ENCODE results near the gene ANKRD9. TPM values are rescaled to one million over a fixed set of nuclear protein-coding genes. Genes with fewer than 3 reads are reported as not detected.

ANKRD9 gene
- total RNA-seq, 1 experiment from 2014 or later, result 4.4 TPM

- no peak for DNase-seq (ENCODE audit: low spot score)
These were observed 30.5 kb downstream of the ANKRD9 start for GRCh38 chr14:102479107-102479506.

DNA sequence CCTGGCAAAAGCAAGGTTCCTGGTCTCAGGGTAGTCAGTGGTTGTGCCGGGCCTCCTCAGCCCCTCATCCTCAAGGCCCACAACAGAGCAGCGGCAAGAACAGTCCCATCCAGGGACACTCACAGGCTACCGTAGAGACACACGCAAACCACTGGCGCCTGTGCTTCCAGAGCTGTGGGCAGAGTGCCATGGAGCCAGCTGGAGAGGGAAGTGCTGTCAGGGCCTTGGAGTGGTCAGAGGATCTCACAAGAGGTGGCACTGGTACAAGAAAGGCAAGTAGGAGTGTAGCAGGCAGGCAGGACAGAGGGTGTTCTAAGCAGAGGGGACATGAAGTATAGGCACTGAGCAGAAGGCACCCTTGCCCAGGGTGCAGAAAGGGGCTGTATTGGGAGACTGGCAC lies 34.6 kb downstream of the ANKRD9 start:
- DNase-seq (ENCODE audit: low spot score), result no peak

DNA sequence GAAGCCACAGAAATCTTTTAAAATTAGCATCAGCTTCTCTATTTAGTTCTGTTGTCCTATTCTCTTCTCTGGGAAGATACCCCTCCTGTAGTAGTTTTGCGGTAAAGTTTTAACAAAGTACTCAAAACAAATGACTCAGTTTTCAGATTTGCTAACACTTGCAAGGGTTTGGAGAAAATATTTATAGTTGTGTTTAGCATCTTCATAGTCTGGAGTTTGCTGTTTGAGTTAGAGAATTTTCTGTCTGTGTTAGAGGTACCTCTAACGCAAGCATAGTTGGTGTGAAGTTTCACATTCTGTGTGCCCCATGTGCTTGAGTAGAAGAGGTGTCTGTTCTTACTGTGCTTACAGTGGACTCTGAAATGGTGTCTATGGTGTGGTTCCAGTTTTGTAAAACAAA lies 36.0 kb downstream of the ANKRD9 start:
- no peak for DNase-seq (ENCODE audit: low spot score)

GRCh38 chr14:102472791-102473150 lies 36.8 kb downstream of the ANKRD9 start:
- DNase-seq (ENCODE audit: low spot score), result no peak

- no peak for DNase-seq (ENCODE audit: low spot score)
These were observed 37.4 kb downstream of the ANKRD9 start for GRCh38 chr14:102471921-102472790.

DNA sequence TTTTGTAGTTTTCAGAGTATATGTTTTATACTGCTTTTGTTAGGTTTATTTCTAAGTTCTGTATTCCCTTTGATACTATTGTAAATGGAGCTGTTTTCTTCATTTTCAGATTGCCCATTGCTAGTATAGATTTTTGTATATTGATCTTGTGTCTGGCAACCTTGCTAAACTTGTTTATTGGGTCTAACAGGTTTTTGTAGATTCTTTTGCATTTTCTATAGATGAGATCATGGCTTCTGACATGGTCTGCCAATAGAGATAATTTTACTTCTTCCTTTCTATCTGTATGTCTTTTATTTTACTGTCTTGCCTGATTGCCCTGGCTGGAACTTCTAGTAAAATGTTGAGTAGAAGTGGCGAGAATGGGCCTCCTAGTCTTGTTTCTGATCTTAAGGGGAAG lies 40.3 kb downstream of the ANKRD9 start:
- no peak for DNase-seq (ENCODE audit: low spot score)

DNA sequence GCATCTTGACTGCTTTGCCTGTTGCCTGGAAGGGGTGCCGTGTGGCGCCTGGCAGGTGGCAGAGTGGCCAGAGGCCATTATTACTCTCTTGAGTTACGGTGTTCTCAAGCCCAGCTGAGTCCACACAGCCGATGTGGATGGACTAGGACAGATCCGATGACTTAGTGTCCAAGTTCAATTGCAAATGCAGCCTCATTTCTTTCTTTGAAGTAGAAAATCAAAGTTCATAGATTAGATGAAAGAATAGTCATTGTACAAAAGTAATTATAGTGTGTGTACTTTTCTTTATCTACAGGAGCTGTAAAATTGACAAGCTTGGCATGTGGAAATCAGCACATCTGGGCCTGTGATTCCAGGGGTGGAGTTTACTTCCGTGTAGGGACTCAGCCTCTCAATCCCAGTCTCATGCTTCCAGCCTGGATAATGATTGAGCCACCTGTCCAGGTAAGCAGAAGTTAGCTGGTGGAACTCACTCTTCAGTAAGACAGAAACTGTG lies 44.7 kb downstream of the ANKRD9 start:
- DNase-seq (ENCODE audit: low spot score), result no peak

GRCh38 chr14:102464006-102464405 lies 45.6 kb downstream of the ANKRD9 start:
- no peak for DNase-seq (ENCODE audit: low spot score)

GRCh38 chr14:102462391-102462790 lies 47.2 kb downstream of the ANKRD9 start:
- no peak for DNase-seq (ENCODE audit: low spot score)

- DNase-seq (ENCODE audit: low spot score), result no peak
These were observed 47.9 kb downstream of the ANKRD9 start for GRCh38 chr14:102461490-102462338.

DNA sequence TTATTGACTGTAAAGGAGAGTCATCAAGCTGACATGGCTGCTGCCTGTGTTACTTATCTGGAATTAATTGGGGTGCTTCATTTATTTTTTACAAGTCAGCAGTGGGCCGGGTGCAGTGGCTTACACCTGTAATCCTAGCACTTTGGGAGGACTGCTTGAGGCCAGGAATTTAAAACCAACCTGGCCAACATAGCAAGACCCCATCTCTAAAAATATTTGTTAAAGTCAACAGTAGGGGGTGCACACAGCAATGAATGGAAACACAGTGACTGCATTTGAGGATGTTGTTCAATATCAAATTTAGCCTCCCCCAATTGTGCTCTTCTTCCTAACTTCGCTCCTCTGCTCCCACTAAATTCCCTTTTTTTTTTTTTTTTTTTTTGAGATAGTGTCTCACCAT lies 52.1 kb downstream of the ANKRD9 start:
- DNase-seq (ENCODE audit: low spot score), result no peak

DNA sequence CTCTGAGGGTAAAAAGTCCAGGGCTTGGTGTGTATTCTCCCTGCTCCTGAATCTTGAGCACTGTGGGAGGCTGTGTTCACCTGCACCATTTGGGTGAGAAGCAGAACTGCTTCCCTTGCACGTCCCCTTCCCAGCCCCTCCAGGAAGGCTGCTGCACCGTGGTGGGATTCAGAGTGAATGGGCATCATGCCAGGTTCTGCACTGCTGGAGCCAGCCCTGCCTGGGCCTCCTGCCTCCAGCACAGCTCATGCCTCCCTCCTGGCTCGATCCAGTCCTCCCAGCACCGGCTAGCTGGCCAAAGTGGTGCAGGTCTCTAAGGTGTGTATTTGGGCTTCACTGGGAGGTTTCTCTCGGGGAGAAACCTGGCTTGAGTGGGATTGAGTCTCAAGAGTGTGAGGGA lies 54.9 kb downstream of the ANKRD9 start:
- no peak for DNase-seq (ENCODE audit: low spot score)

GRCh38 chr14:102452302-102452701 lies 57.3 kb downstream of the ANKRD9 start:
- no peak for DNase-seq (ENCODE audit: low spot score)

Other genes with a start within 250 kb of the ANKRD9 start
- 1.6 and 2.0 TPM in 2 replicates for gene MOK, start 204.6 kb downstream of the ANKRD9 start, total RNA-seq (2014; rRNA removed; shearing (Covaris generic))
- gene ZNF839, start 190.0 kb downstream of the ANKRD9 start, total RNA-seq (2014; rRNA removed; shearing (Covaris generic)), result 2.7 and 5.0 TPM in 2 replicates
- 24.4 and 51.8 TPM in 2 replicates for gene CINP, start 146.9 kb downstream of the ANKRD9 start, total RNA-seq (2014; rRNA removed; shearing (Covaris generic))
- gene TECPR2, start 146.8 kb downstream of the ANKRD9 start, total RNA-seq (2014; rRNA removed; shearing (Covaris generic)), result 3.0 and 3.6 TPM in 2 replicates
- 8.7 and 32.9 TPM in 2 replicates for gene RCOR1, start 82.9 kb upstream of the ANKRD9 start, total RNA-seq (2014; rRNA removed; shearing (Covaris generic))